Measurements from ENCODE around the gene EIF4B. TPM values are rescaled to one million over a fixed set of nuclear protein-coding genes. Genes with fewer than 3 reads are reported as not detected.
A peak's percentile ranks its signal among the peaks of the same experiment; 100 is the strongest.

The EIF4B gene
- total RNA-seq, 2 experiments from 2014 or later: 352 to 353 TPM

DNA sequence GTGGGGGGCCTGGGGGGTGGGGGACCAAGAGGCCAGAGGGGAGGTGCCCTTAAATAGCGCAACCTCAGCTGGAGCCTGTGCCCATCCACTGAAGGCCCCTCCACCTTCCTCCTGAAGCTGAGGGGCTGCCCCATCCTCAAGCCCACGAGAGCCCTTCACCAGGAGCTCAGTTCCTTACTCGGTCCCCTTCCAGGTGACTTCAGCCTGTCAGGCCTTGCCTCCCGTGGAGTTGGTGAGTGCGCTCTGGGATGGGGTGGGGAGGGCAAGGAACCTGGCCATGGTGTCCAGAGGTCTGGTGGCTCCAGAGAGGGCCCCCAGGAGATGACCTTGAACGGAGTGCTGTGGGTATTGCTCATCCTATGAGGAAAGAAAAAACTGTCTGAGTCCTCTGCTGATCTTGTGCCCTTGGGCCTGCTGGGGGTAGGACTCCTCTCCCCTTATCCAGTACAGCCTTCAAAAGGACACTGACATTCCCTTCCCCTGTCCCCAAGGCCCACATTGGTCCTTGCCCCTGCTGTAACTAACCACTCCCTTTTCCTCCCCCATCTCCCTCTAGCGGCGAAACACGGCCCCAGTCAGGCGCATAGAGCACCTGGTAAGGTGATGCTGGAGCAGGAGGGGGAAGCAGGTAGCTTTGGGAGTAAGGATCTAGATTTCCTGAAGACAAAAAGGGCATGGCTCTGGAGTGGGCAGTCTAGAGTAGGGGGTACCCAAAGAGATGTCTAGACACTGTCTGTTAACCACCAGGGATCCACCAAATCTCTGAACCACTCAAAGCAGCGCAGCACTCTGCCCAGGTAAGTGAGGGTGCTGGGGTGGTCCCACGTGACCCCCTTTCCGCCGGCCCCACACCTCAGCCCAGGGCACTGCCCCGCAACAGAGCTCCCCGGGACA is 47.2 kb downstream of the EIF4B start:
- Mint-ChIP-seq H3K27ac (peak overlapping the region; percentile 94), H3K4me1 (ENCODE audit: low read depth) (peaks cover 21% of the 10 kb centered on the region), H3K36me3 (ENCODE audit: low read depth) (no peaks in the 10 kb centered on the region), H3K9me3 (ENCODE audit: insufficient read depth) (no peaks in the 10 kb centered on the region), H3K27me3 (ENCODE audit: low read depth) (no peaks in the 10 kb centered on the region), H3K4me3 (peak overlapping the region; percentile 94)
- CTCF ChIA-PET: interaction anchor here (0.7 to 5.9 kb wide), 14 partner anchors 8 to 268 kb away, joined by 3 to 58 read pairs (median 4); partner anchors contain the start of genes AAAS, ESPL1, SOAT2 and SPRYD3
- ATAC-seq (peak; percentile 20), DNase-seq (peak; percentile 69)
- POLR2A ChIA-PET: interaction anchor here (1.0 to 2.3 kb wide), 2 partner anchors 8 to 50 kb away, joined by 3 to 9 read pairs; partner anchors contain the start of gene SOAT2

DNA sequence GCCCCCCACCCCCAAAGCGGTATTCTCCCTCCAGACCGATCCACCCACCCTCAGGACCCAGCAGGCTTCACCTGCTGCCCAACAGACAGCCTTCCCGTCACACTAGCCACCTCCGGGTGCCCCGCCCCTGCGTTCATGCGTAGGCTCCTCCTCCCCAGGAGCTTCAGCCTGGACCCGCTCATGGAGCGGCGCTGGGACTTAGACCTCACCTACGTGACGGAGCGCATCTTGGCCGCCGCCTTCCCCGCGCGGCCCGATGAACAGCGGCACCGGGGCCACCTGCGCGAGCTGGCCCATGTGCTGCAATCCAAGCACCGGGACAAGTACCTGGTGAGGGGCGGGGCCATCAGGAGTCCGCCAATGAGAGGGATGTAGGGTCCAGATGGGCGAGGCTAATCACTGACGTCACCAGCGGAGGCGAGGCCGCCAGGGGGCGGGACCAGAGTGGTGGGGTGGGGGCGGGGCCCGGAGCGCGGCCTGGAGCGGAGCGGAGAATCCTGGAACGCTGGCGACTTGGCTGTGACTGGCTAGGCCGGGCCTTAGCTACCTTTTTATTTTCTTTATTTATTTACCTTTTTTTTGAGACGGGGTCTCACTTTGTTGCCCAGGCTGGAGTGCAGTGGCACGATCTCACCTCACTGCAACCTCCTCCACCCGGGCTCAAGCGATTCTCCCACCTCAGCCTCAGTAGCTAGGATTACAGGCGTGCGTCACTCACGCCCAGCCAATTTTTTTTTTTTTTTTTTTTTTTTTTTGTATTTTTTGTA is 48.0 kb downstream of the EIF4B start:
- Mint-ChIP-seq H3K36me3 (ENCODE audit: low read depth) (no peaks in the 10 kb centered on the region), H3K27me3 (ENCODE audit: low read depth) (no peaks in the 10 kb centered on the region), H3K9me3 (ENCODE audit: insufficient read depth) (no peaks in the 10 kb centered on the region), H3K4me1 (ENCODE audit: low read depth) (peaks cover 17% of the 10 kb centered on the region), H3K27ac (peak overlapping the region; percentile 94), H3K4me3 (peak overlapping the region; percentile 94)
- DNase-seq (peak; percentile 96), ATAC-seq (peak; percentile 94)
- ChIA-PET POLR2A (interaction anchor here (1.0 to 2.3 kb wide), 3 partner anchors 9 to 49 kb away, joined by 3 to 9 read pairs (median 3); partner anchors contain the start of gene SOAT2), CTCF (interaction anchor here (0.7 to 5.9 kb wide), 10 partner anchors 10 to 267 kb away, joined by 3 to 58 read pairs (median 10); partner anchors contain the start of genes AAAS, ESPL1, SOAT2 and SPRYD3)

DNA sequence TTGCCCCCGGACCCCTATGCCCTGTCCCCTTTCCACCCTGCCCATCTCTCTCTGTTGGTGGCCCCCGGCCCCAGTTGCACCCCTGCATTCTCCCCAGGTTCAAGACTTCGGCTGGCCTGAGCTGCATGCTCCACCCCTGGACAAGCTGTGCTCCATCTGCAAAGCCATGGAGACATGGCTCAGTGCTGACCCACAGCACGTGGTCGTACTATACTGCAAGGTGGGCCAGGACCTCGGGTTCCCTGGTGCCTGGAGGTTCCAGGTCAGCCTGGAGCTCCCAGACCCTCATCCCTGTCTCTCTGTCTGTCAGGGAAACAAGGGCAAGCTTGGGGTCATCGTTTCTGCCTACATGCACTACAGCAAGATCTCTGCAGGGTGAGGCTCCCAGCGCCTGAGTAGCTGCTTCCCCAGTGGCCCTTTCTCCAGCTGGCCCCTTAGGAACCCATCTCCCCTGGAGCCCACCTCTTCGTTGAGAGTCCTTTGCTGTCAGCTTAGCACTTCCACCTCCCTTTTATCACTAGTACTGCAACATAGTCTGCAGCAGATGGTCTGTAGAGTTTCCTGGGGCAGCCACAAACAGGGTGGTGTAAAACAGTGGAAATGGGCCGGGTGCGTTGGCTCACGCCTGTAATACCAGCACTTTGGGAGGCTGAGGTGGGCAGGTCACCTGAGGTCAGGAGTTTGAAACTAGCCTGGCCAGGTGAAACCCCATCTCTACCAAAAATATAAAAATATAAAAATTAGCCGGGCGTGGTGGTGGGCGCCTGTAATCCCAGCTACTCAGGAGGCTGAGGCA is 49.4 kb downstream of the EIF4B start:
- CTCF ChIA-PET: interaction anchor here (1.2 to 5.9 kb wide), 5 partner anchors 10 to 48 kb away, joined by 3 to 58 read pairs (median 13); partner anchors contain the start of gene SOAT2

GRCh38 chr12:53056296-53056695 is 50.0 kb downstream of the EIF4B start:
- H3K27ac Mint-ChIP-seq: no peak overlapping the region
- DNase-seq: no peak
- CTCF ChIA-PET: interaction anchor here (1.2 to 5.9 kb wide), 4 partner anchors 9 to 43 kb away, joined by 4 to 58 read pairs (median 15); no protein-coding TSS in a partner anchor
- H3K4me1 Mint-ChIP-seq (ENCODE audit: low read depth): peaks cover 15% of the 10 kb centered on the region
- no peaks in the 10 kb centered on the region for H3K36me3 Mint-ChIP-seq (ENCODE audit: low read depth)
- H3K4me3 Mint-ChIP-seq: no peak overlapping the region
- no peaks in the 10 kb centered on the region for H3K27me3 Mint-ChIP-seq (ENCODE audit: low read depth)
- H3K9me3 Mint-ChIP-seq (ENCODE audit: insufficient read depth): no peaks in the 10 kb centered on the region
- no peak for ATAC-seq
- POLR2A ChIA-PET: interaction anchor here (1.4 kb wide), 1 partner anchor 37 kb away, joined by 3 read pairs; no protein-coding TSS in a partner anchor

More for the DNA sequence above, 49.4 kb downstream of the EIF4B start:
- ATAC-seq (no peak), DNase-seq (no peak)
- no peaks in the 10 kb centered on the region for H3K27me3 Mint-ChIP-seq (ENCODE audit: low read depth)
- no peak overlapping the region for H3K27ac Mint-ChIP-seq
- H3K4me3 Mint-ChIP-seq: peak overlapping the region; percentile 33
- no peaks in the 10 kb centered on the region for H3K9me3 Mint-ChIP-seq (ENCODE audit: insufficient read depth)
- peaks cover 15% of the 10 kb centered on the region for H3K4me1 Mint-ChIP-seq (ENCODE audit: low read depth)
- H3K36me3 Mint-ChIP-seq (ENCODE audit: low read depth): no peaks in the 10 kb centered on the region
- POLR2A ChIA-PET: interaction anchor here (1.1 kb wide), 1 partner anchor 12 kb away, joined by 3 read pairs; no protein-coding TSS in a partner anchor

GRCh38 chr12:53056901-53057300 is 50.6 kb downstream of the EIF4B start:
- H3K27ac Mint-ChIP-seq: no peak overlapping the region
- no peaks in the 10 kb centered on the region for H3K9me3 Mint-ChIP-seq (ENCODE audit: insufficient read depth)
- H3K4me1 Mint-ChIP-seq (ENCODE audit: low read depth): peaks cover 15% of the 10 kb centered on the region
- DNase-seq (no peak), ATAC-seq (no peak)
- H3K27me3 Mint-ChIP-seq (ENCODE audit: low read depth): no peaks in the 10 kb centered on the region
- no peaks in the 10 kb centered on the region for H3K36me3 Mint-ChIP-seq (ENCODE audit: low read depth)
- POLR2A ChIA-PET: interaction anchor here (1.4 kb wide), 1 partner anchor 37 kb away, joined by 3 read pairs; no protein-coding TSS in a partner anchor
- CTCF ChIA-PET: interaction anchor here (1.1 to 5.9 kb wide), 5 partner anchors 9 to 46 kb away, joined by 4 to 58 read pairs (median 6); partner anchors contain the start of gene SOAT2
- no peak overlapping the region for H3K4me3 Mint-ChIP-seq

DNA sequence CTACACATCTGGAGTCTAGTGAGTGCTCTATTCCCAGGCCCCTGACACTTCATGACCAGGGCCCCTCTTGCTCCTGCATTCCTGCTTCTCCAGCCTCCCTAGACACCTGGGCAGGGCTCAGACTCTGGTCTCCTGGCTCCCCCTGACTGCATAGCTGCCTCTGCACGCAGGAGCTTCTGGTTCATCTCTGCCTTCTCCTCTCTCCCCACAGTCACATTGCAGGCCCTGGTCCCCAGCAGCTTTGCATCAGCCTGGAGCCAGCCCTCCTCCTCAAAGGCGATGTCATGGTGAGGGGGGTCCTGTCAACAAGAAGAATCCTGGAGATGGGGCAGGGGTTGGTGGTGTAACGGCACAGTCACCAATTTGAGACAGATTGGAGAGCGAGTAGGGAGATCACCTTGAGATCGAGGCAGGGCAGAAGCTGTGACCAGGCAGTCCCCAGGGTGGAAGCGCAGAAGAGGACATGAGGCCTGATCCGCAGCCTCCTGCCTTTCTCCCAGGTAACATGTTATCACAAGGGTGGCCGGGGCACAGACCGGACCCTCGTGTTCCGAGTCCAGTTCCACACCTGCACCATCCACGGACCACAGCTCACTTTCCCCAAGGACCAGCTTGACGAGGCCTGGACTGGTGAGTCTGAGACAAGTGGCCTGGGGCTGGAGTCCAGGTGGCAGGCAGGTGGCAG is 51.7 kb downstream of the EIF4B start:
- Mint-ChIP-seq H3K4me3 (no peak overlapping the region), H3K27ac (no peak overlapping the region), H3K9me3 (ENCODE audit: insufficient read depth) (no peaks in the 10 kb centered on the region), H3K4me1 (ENCODE audit: low read depth) (peaks cover 15% of the 10 kb centered on the region), H3K27me3 (ENCODE audit: low read depth) (no peaks in the 10 kb centered on the region), H3K36me3 (ENCODE audit: low read depth) (no peaks in the 10 kb centered on the region)
- CTCF ChIA-PET: interaction anchor here (1.1 to 5.9 kb wide), 5 partner anchors 8 to 45 kb away, joined by 4 to 58 read pairs (median 5); partner anchors contain the start of gene SOAT2
- DNase-seq (no peak), ATAC-seq (no peak)
- POLR2A ChIA-PET: interaction anchor here (0.6 to 1.4 kb wide), 3 partner anchors 20 to 40 kb away, joined by 3 read pairs; no protein-coding TSS in a partner anchor

DNA sequence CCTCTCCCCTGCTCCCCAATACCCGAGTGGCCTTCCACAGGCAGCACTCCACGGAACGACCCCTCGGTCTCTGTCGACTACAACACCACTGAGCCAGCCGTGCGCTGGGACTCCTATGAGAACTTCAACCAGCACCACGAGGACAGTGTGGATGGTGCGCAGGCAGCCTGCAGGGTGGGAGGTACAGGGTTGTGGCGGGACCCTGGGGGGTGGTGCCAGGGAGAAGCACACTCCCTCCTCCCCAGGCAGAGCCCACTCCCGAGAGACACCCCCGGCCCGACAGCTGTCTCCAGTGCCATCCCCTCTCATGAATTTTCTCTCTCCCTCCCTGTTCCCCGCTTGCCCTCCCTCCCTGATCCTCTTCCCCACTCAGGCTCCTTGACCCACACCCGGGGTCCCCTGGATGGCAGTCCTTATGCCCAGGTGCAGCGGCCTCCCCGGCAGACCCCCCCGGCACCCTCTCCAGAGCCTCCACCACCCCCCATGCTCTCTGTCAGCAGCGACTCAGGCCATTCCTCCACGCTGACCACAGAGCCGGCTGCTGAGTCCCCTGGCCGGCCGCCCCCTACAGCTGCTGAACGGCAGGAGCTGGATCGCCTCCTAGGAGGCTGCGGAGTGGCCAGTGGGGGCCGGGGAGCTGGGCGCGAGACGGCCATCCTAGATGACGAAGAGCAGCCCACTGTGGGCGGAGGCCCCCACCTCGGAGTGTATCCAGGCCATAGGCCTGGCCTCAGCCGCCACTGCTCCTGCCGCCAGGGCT is 52.6 kb downstream of the EIF4B start:
- peaks cover 10% of the 10 kb centered on the region for H3K4me1 Mint-ChIP-seq (ENCODE audit: low read depth)
- H3K4me3 Mint-ChIP-seq: no peak overlapping the region
- DNase-seq (no peak), ATAC-seq (no peak)
- no peak overlapping the region for H3K27ac Mint-ChIP-seq
- peaks cover under 1% of the 10 kb centered on the region for H3K36me3 Mint-ChIP-seq (ENCODE audit: low read depth)
- ChIA-PET CTCF (interaction anchor here (1.7 kb wide), 1 partner anchor 40 kb away, joined by 5 read pairs; no protein-coding TSS in a partner anchor), POLR2A (interaction anchor here (0.6 kb wide), 1 partner anchor 40 kb away, joined by 3 read pairs; no protein-coding TSS in a partner anchor)
- no peaks in the 10 kb centered on the region for H3K9me3 Mint-ChIP-seq (ENCODE audit: insufficient read depth)
- H3K27me3 Mint-ChIP-seq (ENCODE audit: low read depth): no peaks in the 10 kb centered on the region

DNA sequence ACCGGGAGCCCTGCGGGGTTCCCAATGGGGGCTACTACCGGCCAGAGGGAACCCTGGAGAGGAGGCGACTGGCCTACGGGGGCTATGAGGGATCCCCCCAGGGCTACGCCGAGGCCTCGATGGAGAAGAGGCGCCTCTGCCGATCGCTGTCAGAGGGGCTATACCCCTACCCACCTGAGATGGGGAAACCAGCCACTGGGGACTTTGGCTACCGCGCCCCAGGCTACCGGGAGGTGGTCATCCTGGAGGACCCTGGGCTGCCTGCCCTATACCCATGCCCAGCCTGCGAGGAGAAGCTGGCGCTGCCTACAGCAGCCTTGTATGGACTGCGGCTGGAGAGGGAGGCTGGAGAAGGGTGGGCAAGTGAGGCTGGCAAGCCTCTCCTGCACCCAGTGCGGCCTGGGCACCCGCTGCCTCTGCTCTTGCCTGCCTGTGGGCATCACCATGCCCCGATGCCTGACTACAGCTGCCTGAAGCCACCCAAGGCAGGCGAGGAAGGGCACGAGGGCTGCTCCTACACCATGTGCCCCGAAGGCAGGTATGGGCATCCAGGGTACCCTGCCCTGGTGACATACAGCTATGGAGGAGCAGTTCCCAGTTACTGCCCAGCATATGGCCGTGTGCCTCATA is 53.3 kb downstream of the EIF4B start:
- ChIA-PET POLR2A (no interaction called here), CTCF (interaction anchor here (1.3 kb wide), 1 partner anchor 39 kb away, joined by 4 read pairs; no protein-coding TSS in a partner anchor)
- ATAC-seq (no peak), DNase-seq (no peak)
- Mint-ChIP-seq H3K27me3 (ENCODE audit: low read depth) (no peaks in the 10 kb centered on the region), H3K4me3 (no peak overlapping the region), H3K27ac (no peak overlapping the region), H3K36me3 (ENCODE audit: low read depth) (peaks cover 3% of the 10 kb centered on the region), H3K4me1 (ENCODE audit: low read depth) (peaks cover 5% of the 10 kb centered on the region), H3K9me3 (ENCODE audit: insufficient read depth) (no peaks in the 10 kb centered on the region)

DNA sequence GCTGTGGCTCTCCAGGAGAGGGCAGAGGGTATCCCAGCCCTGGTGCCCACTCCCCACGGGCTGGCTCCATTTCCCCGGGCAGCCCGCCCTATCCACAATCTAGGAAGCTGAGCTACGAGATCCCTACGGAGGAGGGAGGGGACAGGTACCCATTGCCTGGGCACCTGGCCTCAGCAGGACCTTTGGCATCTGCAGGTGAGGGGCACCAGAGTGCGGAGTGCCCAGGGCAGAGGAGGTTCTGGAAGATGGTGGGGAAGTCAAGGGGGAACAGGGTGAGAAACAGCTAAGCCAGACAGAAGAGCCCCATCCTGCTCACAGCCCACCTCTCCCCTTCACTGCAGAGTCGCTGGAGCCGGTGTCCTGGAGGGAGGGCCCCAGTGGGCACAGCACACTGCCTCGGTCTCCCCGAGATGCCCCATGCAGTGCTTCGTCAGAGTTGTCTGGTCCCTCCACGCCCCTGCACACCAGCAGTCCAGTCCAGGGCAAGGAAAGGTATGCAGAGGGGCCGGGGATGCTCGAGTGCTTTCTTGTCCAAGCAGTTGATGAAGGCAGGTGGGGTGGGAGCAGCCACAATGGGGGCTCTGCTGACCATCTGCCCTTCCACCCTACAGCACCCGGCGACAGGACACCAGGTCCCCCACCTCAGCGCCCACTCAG is 53.9 kb downstream of the EIF4B start:
- H3K4me1 Mint-ChIP-seq (ENCODE audit: low read depth): peaks cover 2% of the 10 kb centered on the region
- ATAC-seq: no peak
- no peaks in the 10 kb centered on the region for H3K27me3 Mint-ChIP-seq (ENCODE audit: low read depth)
- H3K36me3 Mint-ChIP-seq (ENCODE audit: low read depth): peaks cover 9% of the 10 kb centered on the region
- CTCF ChIA-PET: interaction anchor here (1.3 to 2.5 kb wide), 2 partner anchors 19 to 39 kb away, joined by 4 to 11 read pairs; partner anchors contain the start of gene SPRYD3
- H3K27ac Mint-ChIP-seq: no peak overlapping the region
- no peaks in the 10 kb centered on the region for H3K9me3 Mint-ChIP-seq (ENCODE audit: insufficient read depth)
- POLR2A ChIA-PET: no interaction called here
- DNase-seq: no peak
- no peak overlapping the region for H3K4me3 Mint-ChIP-seq

Measured in activated CD8-positive, alpha-beta T cell treated with anti-CD3 and anti-CD28 coated beads, Interleukin-2, amount 10 ng/mL, durations not matched to agents 7 days and 5 days (primary cell).